NB4 (cell line): ENCODE results near the gene CRNN.

Source experiments
- DNase-seq: peaks from one replicate; pipeline ENCODE4 v3.0.0; 2010; ENCODE audit warnings: low read depth
- H3K4me3 ChIP-seq: one replicate; pipeline ENCODE4 v1.5.1; 2011; ENCODE audit warnings: mild to moderate bottlenecking, low read depth, low read length, moderate library complexity
- MYC ChIP-seq: IDR thresholded peaks from 2 replicates; pipeline ENCODE4 v1.6.1; 2011; ENCODE audit warnings: low read depth, low read length
- POLR2A ChIP-seq: IDR thresholded peaks from 2 replicates; pipeline ENCODE4 v1.6.1; 2011; ENCODE audit warnings: mild to moderate bottlenecking; ENCODE audit not compliant: insufficient read length; ENCODE audit errors: extremely low read depth
- TF ChIP-seq, protein P1 (sequence below): IDR thresholded peaks from 2 replicates; pipeline ENCODE4 v1.6.1; 2011; ENCODE audit warnings: low read depth, low read length
- TF ChIP-seq, protein P2 (sequence below): IDR thresholded peaks from one replicate; pipeline ENCODE4 v1.5.1; 2012; ENCODE audit warnings: low read depth, low read length

Gene CRNN

DNA sequence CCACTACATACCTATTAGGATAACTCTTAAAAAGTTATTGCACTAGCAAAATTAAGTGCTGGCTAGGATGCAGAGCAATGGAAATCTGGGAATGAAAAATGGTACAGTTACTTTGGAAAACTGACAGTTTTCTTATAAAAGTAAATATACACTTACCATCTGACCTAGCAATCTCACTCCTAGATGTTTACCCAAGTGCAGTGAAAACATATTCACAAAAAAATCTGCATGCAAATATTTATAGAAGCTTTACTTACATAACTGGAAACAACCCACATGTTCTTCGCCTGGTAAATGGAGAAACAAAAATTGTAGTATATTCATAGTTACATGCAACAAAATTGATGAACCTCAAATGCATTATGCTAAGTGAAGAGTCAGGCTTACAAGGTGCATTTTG is 41.4 kb downstream of the CRNN start:
- no peak for DNase-seq
- TF ChIP-seq, protein P1, sequence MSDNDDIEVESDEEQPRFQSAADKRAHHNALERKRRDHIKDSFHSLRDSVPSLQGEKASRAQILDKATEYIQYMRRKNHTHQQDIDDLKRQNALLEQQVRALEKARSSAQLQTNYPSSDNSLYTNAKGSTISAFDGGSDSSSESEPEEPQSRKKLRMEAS = no peak
- no peak for TF ChIP-seq MYC
- TF ChIP-seq, protein P2, sequence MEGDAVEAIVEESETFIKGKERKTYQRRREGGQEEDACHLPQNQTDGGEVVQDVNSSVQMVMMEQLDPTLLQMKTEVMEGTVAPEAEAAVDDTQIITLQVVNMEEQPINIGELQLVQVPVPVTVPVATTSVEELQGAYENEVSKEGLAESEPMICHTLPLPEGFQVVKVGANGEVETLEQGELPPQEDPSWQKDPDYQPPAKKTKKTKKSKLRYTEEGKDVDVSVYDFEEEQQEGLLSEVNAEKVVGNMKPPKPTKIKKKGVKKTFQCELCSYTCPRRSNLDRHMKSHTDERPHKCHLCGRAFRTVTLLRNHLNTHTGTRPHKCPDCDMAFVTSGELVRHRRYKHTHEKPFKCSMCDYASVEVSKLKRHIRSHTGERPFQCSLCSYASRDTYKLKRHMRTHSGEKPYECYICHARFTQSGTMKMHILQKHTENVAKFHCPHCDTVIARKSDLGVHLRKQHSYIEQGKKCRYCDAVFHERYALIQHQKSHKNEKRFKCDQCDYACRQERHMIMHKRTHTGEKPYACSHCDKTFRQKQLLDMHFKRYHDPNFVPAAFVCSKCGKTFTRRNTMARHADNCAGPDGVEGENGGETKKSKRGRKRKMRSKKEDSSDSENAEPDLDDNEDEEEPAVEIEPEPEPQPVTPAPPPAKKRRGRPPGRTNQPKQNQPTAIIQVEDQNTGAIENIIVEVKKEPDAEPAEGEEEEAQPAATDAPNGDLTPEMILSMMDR = no peak
- TF ChIP-seq POLR2A = no peak
- no peak overlapping the region for H3K4me3 ChIP-seq

DNA sequence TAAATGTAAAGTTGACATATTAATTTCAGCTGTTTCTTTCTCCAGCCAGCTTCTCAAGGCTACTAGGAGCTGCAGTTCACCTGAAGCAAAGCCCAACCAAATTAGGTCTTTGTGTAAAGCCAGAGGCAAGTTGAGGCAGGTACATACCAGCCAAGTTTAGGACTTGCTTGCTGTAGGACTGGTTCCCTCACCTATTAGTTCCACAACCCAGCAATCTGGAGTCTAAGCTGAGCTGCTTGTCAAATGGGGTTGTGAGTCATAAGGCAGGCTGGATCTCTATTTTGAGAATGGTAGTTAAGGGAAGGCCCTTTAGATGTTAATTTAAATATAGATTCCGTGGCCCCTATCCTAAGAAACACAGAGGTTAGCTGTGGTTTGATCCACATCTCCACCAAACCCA is 46.6 kb downstream of the CRNN start:
- TF ChIP-seq MYC = no peak
- TF ChIP-seq, protein P2 = no peak
- TF ChIP-seq, protein P1 = no peak
- no peak for TF ChIP-seq POLR2A
- no peak for DNase-seq
- H3K4me3 ChIP-seq = no peak overlapping the region

DNA sequence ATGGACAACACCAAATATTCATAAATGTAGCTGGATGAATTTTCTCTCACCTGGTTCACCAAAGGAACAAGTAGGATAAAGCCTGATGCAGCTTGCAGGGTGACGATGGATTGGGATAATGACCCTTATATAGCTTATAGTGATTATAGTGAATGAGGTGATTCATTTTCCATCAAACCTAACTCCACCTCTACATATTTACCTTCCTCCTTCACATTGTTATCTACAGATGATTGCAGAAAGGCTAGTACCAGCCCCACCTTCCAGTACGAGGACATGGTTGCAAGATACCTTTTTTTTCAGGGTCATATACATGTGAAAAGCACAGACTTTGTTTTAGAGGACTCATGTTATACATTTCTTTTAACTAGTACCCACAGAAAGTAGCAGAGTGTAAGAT is 54.2 kb downstream of the CRNN start, which contains the start of gene FLG2:
Gene FLG2 (minus strand): TSS at position 101 of the 400 bp plus-strand sequence. CDS start 1,122 bp downstream, outside the sequence.
- DNase-seq = no peak
- H3K4me3 ChIP-seq = no peak within 1 kb of the TSS
- TF ChIP-seq POLR2A (no peak), MYC (no peak)
